Erythroblast (primary cell): ENCODE measurements around the gene YIF1B.
"Not testable (repeated sequence)": the region's sequence is repeated elsewhere in the genome, so short reads cannot be mapped to it uniquely, and the experiment has no call there.

ENCODE experiments used
- DNase-seq, 2 experiments: peaks; one replicate each; lab custom pipeline; 2025; lab: John Stamatoyannopoulos, UW
- GATA1 ChIP-seq: IDR thresholded peaks from 2 replicates; pipeline ENCODE4 v1.6.1; 2011; ENCODE audit warnings: low read depth, mild to moderate bottlenecking, control low read depth, low read length, moderate library complexity
- POLR2A ChIP-seq: IDR thresholded peaks from 2 replicates; pipeline ENCODE4 v1.6.1; 2011; ENCODE audit warnings: mild to moderate bottlenecking, low read length

The YIF1B gene

GRCh38 chr19:38265921-38266429 is 49.8 kb downstream of the YIF1B start:
- no peak for DNase-seq
- TF ChIP-seq POLR2A, result no peak

GRCh38 chr19:38265213-38265861 is 50.4 kb downstream of the YIF1B start:
- no peak for TF ChIP-seq GATA1
- TF ChIP-seq POLR2A, result no peak
- DNase-seq, result peak; percentile 61 to 63

- peak; percentile 80 to 83 for DNase-seq
- TF ChIP-seq POLR2A, result peak; percentile 74
- no peak for TF ChIP-seq GATA1
These were observed 51.1 kb downstream of the YIF1B start, which contains the start of gene SPINT2 for GRCh38 chr19:38264486-38265212. Gene SPINT2, plus strand, starts transcription at chr19:38264573. Its CDS starts 320 bp downstream, at chr19:38264893.

- TF ChIP-seq GATA1 (no peak), POLR2A (no peak)
- DNase-seq, result peak in 1 of 2 experiments; percentile 83
These were observed 51.9 kb downstream of the YIF1B start for GRCh38 chr19:38263689-38264485.

GRCh38 chr19:38262585-38263268 is 53.0 kb downstream of the YIF1B start:
- no peak for TF ChIP-seq GATA1
- TF ChIP-seq POLR2A, result no peak
- no peak for DNase-seq

- DNase-seq, result not testable (repeated sequence)
These were observed 53.8 kb downstream of the YIF1B start for GRCh38 chr19:38261942-38262341.

GRCh38 chr19:38255383-38256014 is 60.2 kb downstream of the YIF1B start:
- DNase-seq, result no peak
- TF ChIP-seq POLR2A, result no peak
- TF ChIP-seq GATA1, result no peak

- TF ChIP-seq GATA1 (no peak), POLR2A (no peak)
- no peak for DNase-seq
These were observed 62.0 kb downstream of the YIF1B start for GRCh38 chr19:38253788-38254187.
